GM12865 (cell line): Measurements from ENCODE around the gene ANKRD42.

Experiments used
- DNase-seq: peaks from one replicate; pipeline ENCODE4 v3.0.0; 2010; ENCODE audit warnings: low read depth
- H3K4me3 ChIP-seq: 2 replicates; pipeline ENCODE4 v1.5.1; 2011; ENCODE audit warnings: mild to moderate bottlenecking, low read depth, low read length, control low read depth
- CTCF ChIP-seq: IDR thresholded peaks from 2 replicates; pipeline ENCODE4 v1.5.1; 2011; ENCODE audit warnings: low read length, control low read depth, low read depth, inconsistent platforms; ENCODE audit not compliant: insufficient read depth; ENCODE audit errors: missing control alignments

The ANKRD42 gene

DNA sequence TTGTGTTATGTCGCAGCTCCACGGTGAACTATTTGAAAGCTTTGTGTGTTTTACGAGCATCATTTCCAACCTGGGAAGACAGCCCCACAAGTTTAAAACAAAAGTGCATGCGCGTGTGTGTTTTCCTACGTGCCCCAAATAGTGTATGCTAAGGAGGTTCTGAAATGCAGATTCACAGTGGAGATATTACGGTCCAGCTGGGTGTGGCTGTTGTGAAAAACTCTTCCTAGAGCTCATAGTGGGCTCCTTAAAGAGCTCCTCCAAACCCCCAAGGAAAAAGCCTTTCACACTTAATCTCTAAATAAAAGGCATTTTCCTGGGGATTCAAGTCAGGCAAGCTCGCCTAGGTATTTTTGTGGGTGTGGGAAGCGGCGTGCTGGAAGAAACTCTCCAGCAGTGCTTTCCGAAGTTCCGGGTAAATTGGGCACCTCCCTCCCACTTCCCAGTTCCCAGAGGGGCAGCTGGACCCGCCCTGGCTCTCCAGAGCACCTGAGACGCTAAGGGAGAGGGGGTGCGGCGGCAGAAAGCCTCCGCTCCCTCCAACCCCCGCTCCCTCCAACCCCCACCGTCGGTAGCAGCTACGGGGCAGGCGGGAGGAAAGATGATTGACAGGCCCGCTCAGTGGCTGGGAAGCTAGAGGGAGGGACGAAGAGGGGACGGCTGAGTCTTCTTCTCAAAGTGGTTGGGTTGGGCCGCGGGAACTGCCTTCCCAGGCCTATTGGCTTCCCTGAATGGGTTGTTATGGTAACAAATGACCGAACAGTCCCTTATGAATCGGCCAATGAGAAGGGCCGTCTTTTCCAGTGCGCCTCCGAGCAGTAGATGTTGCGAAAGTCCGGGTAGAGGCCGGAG is 37.1 kb upstream of the ANKRD42 start:
- TF ChIP-seq CTCF = no peak
- DNase-seq = peak; percentile 100
- H3K4me3 ChIP-seq = peak overlapping the region; percentile 63

- no peak for TF ChIP-seq CTCF
- DNase-seq = no peak
- peak within 1 kb of the TSS; percentile 93 for H3K4me3 ChIP-seq
These were observed 36.4 kb upstream of the ANKRD42 start, which contains the start of gene PCF11 for GRCh38 chr11:83156996-83157593. PCF11 (plus strand) TSS chr11:83157131; CDS start chr11:83157440, 309 bp downstream.

DNA sequence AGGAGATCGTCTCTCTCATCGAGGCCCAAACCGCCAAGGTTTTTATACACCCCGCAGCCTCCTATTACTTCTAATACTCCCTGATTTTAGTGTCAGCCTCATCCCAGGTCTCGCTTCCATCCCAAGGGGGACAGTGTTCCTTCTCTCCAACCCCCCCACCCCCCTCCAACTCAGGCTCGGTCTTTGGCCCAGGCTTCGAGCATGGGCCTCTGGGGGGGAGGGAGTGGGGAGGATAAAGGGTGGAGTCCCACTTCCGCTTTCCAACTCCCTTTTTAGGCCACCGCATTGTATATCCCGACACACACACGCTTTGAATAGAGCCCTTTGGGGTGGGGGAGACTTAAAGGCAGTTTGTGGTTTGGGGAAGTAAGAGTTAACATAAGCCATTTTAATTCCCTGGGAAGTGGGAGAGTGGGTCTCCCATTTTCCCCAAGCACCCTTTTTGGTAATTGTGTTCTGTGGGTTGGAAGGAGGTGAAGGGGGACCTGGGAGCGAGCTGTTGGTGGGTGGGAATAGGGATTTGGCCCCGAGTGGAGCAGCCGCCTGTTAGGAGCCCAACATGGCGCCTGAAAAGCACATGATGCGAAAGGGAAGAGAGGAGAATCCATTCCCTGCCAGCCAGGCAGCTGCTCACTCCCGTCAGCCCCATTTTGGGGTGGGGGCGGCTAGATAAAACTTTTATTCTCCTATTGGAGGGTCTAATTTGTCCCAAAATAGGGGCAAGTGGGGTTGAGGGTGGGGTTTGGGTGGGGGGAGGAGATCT is 35.7 kb upstream of the ANKRD42 start:
- TF ChIP-seq CTCF = no peak

DNA sequence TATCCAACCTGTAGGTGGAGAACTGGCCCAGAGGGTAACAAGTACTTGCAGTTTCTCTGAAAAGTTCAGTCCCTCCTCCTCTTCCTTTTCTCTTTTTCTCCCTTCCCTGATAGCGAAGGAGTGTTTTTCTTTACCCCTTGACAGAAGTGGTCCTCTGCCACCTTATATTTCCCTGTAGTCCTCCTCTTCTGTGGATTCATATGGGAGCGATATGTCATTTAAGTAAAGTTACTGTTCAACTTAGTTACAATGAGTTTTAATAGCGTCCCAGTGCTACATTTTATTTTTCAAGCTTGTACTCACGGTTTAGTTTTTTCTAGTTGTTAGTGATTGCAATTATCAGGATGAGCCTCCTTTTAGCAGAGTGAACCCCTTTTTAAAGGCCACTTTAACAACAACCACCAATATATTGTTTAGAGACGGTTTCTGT is 35.1 kb upstream of the ANKRD42 start:
- H3K4me3 ChIP-seq = peak overlapping the region; percentile 93
- DNase-seq = peak; percentile 60
- no peak for TF ChIP-seq CTCF

More for the DNA sequence above, 35.7 kb upstream of the ANKRD42 start:
- peak overlapping the region; percentile 93 for H3K4me3 ChIP-seq
- DNase-seq = peak; percentile 69

DNA sequence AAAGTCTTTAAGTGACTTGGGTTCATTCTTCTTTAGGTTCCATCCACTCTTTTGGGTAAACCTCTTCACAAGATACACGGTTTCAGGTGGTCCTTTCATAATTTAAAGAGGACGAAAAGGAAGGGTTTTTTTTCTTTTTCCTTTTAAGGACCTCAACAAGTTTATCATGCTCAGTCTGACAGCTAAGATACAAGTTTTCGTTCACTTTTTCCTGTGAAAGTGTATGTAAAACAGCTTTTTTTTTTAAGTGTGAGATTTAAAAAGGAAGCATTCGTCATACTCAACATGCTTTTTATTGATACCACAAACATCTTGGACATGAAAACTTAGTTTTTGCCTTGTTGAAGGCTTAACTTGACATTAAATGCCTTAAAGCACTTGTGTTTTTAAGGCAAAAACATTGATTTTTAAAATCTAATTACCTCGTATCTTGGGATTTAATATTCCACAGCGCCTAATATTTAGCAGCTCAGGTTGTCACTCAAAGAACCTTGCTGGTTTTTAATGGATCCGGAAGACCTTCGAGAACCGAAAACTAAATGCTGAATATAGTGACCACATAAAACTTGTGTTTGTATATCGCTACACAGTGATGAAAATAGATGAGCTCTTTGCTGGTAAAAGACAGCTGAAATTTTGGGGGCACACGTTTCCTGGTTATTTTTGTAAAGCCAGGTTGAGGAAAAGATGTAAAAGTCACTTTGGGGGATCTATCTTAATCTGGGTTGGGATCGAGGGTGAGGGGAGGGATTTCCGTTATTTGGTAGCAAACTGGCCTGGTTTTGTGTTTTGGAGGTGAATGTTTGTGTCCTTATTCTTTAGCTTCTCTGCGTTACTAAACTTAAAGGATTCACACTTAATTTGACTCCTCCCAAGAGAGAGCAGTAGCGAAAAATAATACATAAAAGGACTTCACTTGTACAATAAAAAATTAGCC is 34.3 kb upstream of the ANKRD42 start:
- TF ChIP-seq CTCF = no peak

More for the DNA sequence above, 34.3 kb upstream of the ANKRD42 start:
- no peak for DNase-seq
- peak overlapping the region; percentile 93 for H3K4me3 ChIP-seq
